HEK293T (cell line): ENCODE measurements around the gene ADGRG4.

Source experiments
- ARNT ChIP-seq: fragments of 450-650 bp; IDR thresholded peaks from 2 replicates; pipeline ENCODE4 v1.6.1; 2017; ENCODE audit warnings: mild to moderate bottlenecking
- BHLHE40 ChIP-seq: fragments of 450-650 bp; IDR thresholded peaks from 2 replicates; pipeline ENCODE4 v1.6.1; 2016; ENCODE audit warnings: mild to moderate bottlenecking, moderate library complexity, borderline replicate concordance
- CTBP1 ChIP-seq: fragments of 450-650 bp; IDR thresholded peaks from 2 replicates; pipeline ENCODE4 v1.6.1; 2016; ENCODE audit warnings: borderline replicate concordance
- ELF4 ChIP-seq: fragments of 450-650 bp; IDR thresholded peaks from 2 replicates; pipeline ENCODE4 v1.6.1; 2017; ENCODE audit warnings: antibody characterized with exemption
- FOXA1 ChIP-seq: fragments of 450-650 bp; IDR thresholded peaks from 2 replicates; pipeline ENCODE4 v1.6.1; 2016; ENCODE audit warnings: mild to moderate bottlenecking
- FOXK2 ChIP-seq: fragments of 450-650 bp; IDR thresholded peaks from 2 replicates; pipeline ENCODE4 v1.6.1; 2016; ENCODE audit warnings: mild to moderate bottlenecking
- FOXM1 ChIP-seq: fragments of 450-650 bp; IDR thresholded peaks from 2 replicates; pipeline ENCODE4 v1.6.1; 2017; ENCODE audit warnings: mild to moderate bottlenecking, borderline replicate concordance
- NFRKB ChIP-seq: fragments of 450-650 bp; IDR thresholded peaks from 2 replicates; pipeline ENCODE4 v1.6.1; 2016; ENCODE audit warnings: mild to moderate bottlenecking, moderate library complexity
- SP1 ChIP-seq: fragments of 450-650 bp; IDR thresholded peaks from 2 replicates; pipeline ENCODE4 v1.6.1; 2017
- SUZ12 ChIP-seq: fragments of 450-650 bp; IDR thresholded peaks from 2 replicates; pipeline ENCODE4 v1.6.1; 2016; ENCODE audit warnings: mild to moderate bottlenecking
- TARDBP ChIP-seq: fragments of 450-650 bp; IDR thresholded peaks from 2 replicates; pipeline ENCODE4 v1.6.1; 2016
- ZNF384 ChIP-seq: fragments of 450-650 bp; IDR thresholded peaks from 2 replicates; pipeline ENCODE4 v1.6.1; 2016
- TF ChIP-seq, protein P1 (sequence below): fragments of 450-650 bp; IDR thresholded peaks from 2 replicates; pipeline ENCODE4 v1.6.1; 2016

DNA sequence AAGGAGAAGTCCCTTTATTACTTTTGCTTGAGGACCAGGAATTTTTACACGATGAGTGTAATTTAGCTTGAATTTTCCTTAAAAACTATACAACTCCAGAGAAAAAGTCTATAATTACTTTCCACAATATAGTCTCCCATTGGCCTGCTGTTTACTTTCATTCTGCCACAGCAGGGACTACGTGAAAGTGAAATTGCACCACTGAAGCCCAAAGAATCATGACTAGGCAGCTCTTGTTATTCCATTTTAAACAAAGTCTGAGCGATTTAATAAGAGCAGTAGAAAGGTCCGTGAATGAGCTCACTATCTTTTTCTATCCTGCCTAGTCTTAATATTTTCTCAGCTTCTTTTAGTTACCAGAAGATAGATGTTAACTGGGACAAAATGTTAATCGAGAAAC, 68.6 kb downstream of the ADGRG4 start:
- TF ChIP-seq BHLHE40 (no peak), FOXM1 (no peak), SUZ12 (no peak), ARNT (no peak), SP1 (no peak), NFRKB (no peak), FOXA1 (no peak), FOXK2 (no peak), TARDBP (no peak), CTBP1 (no peak), ELF4 (no peak), ZNF384 (no peak)
- TF ChIP-seq, protein P1, sequence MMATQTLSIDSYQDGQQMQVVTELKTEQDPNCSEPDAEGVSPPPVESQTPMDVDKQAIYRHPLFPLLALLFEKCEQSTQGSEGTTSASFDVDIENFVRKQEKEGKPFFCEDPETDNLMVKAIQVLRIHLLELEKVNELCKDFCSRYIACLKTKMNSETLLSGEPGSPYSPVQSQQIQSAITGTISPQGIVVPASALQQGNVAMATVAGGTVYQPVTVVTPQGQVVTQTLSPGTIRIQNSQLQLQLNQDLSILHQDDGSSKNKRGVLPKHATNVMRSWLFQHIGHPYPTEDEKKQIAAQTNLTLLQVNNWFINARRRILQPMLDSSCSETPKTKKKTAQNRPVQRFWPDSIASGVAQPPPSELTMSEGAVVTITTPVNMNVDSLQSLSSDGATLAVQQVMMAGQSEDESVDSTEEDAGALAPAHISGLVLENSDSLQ: no peak
